ENCODE measurements around the gene ARL17B.
"Not testable (repeated sequence)": the region's sequence is repeated elsewhere in the genome, so short reads cannot be mapped to it uniquely, and the experiment has no call there.

The ARL17B gene

GRCh38 chr17:46361755-46362154 is at the start of gene ARL17B:
TSS of gene ARL17B (minus strand) at chr17:46361766. CDS start at chr17:46358397, 3,369 bp downstream.
- not testable (repeated sequence) for H3K27me3 ChIP-seq (ENCODE audit: insufficient read depth, insufficient read length); H3K36me3 ChIP-seq (ENCODE audit: insufficient read depth, insufficient read length, low read length); H3K4me3 ChIP-seq (ENCODE audit: insufficient read length, low read depth); H3K9ac ChIP-seq (ENCODE audit: insufficient read length, low read depth); H3K9me3 ChIP-seq (ENCODE audit: insufficient read depth, low read length); H3K4me1 ChIP-seq (ENCODE audit: insufficient read depth, insufficient read length); DNase-seq (ENCODE audit: low read depth, low spot score)

GRCh38 chr17:46409864-46410263 is 48.3 kb upstream of the ARL17B start:
- not testable (repeated sequence) for H3K4me3 ChIP-seq (ENCODE audit: insufficient read length, low read depth); H3K4me1 ChIP-seq (ENCODE audit: insufficient read depth, insufficient read length); H3K27me3 ChIP-seq (ENCODE audit: insufficient read depth, insufficient read length); H3K9ac ChIP-seq (ENCODE audit: insufficient read length, low read depth); H3K9me3 ChIP-seq (ENCODE audit: insufficient read depth, low read length); H3K36me3 ChIP-seq (ENCODE audit: insufficient read depth, insufficient read length, low read length); DNase-seq (ENCODE audit: low read depth, low spot score)

GRCh38 chr17:46407155-46407554 is 45.6 kb upstream of the ARL17B start:
- DNase-seq (ENCODE audit: low read depth, low spot score); H3K4me3 ChIP-seq (ENCODE audit: insufficient read length, low read depth); H3K36me3 ChIP-seq (ENCODE audit: insufficient read depth, insufficient read length, low read length); H3K4me1 ChIP-seq (ENCODE audit: insufficient read depth, insufficient read length); H3K9ac ChIP-seq (ENCODE audit: insufficient read length, low read depth); H3K9me3 ChIP-seq (ENCODE audit: insufficient read depth, low read length); H3K27me3 ChIP-seq (ENCODE audit: insufficient read depth, insufficient read length): not testable (repeated sequence)

- not testable (repeated sequence) for H3K9ac ChIP-seq (ENCODE audit: insufficient read length, low read depth); DNase-seq (ENCODE audit: low read depth, low spot score)
These were observed 39.6 kb upstream of the ARL17B start for GRCh38 chr17:46401033-46401787.

GRCh38 chr17:46400543-46400942 is 39.0 kb upstream of the ARL17B start:
- DNase-seq (ENCODE audit: low read depth, low spot score); H3K9ac ChIP-seq (ENCODE audit: insufficient read length, low read depth); H3K4me3 ChIP-seq (ENCODE audit: insufficient read length, low read depth); H3K27me3 ChIP-seq (ENCODE audit: insufficient read depth, insufficient read length); H3K36me3 ChIP-seq (ENCODE audit: insufficient read depth, insufficient read length, low read length); H3K9me3 ChIP-seq (ENCODE audit: insufficient read depth, low read length); H3K4me1 ChIP-seq (ENCODE audit: insufficient read depth, insufficient read length): not testable (repeated sequence)

More at GRCh38 chr17:46401033-46401787, 39.6 kb upstream of the ARL17B start:
- H3K9me3 ChIP-seq (ENCODE audit: insufficient read depth, low read length); H3K4me3 ChIP-seq (ENCODE audit: insufficient read length, low read depth); H3K36me3 ChIP-seq (ENCODE audit: insufficient read depth, insufficient read length, low read length); H3K27me3 ChIP-seq (ENCODE audit: insufficient read depth, insufficient read length); H3K4me1 ChIP-seq (ENCODE audit: insufficient read depth, insufficient read length): not testable (repeated sequence)

- H3K36me3 ChIP-seq (ENCODE audit: insufficient read depth, insufficient read length, low read length); H3K9ac ChIP-seq (ENCODE audit: insufficient read length, low read depth); H3K27me3 ChIP-seq (ENCODE audit: insufficient read depth, insufficient read length); H3K4me1 ChIP-seq (ENCODE audit: insufficient read depth, insufficient read length); H3K9me3 ChIP-seq (ENCODE audit: insufficient read depth, low read length); H3K4me3 ChIP-seq (ENCODE audit: insufficient read length, low read depth); DNase-seq (ENCODE audit: low read depth, low spot score): not testable (repeated sequence)
These were observed 38.4 kb upstream of the ARL17B start for GRCh38 chr17:46399993-46400392.

- not testable (repeated sequence) for H3K9ac ChIP-seq (ENCODE audit: insufficient read length, low read depth); H3K36me3 ChIP-seq (ENCODE audit: insufficient read depth, insufficient read length, low read length); H3K4me3 ChIP-seq (ENCODE audit: insufficient read length, low read depth); DNase-seq (ENCODE audit: low read depth, low spot score); H3K27me3 ChIP-seq (ENCODE audit: insufficient read depth, insufficient read length); H3K9me3 ChIP-seq (ENCODE audit: insufficient read depth, low read length); H3K4me1 ChIP-seq (ENCODE audit: insufficient read depth, insufficient read length)
These were observed 34.7 kb upstream of the ARL17B start for GRCh38 chr17:46396292-46396691.

- not testable (repeated sequence) for H3K9ac ChIP-seq (ENCODE audit: insufficient read length, low read depth); H3K9me3 ChIP-seq (ENCODE audit: insufficient read depth, low read length); H3K4me3 ChIP-seq (ENCODE audit: insufficient read length, low read depth); H3K4me1 ChIP-seq (ENCODE audit: insufficient read depth, insufficient read length); H3K36me3 ChIP-seq (ENCODE audit: insufficient read depth, insufficient read length, low read length); DNase-seq (ENCODE audit: low read depth, low spot score); H3K27me3 ChIP-seq (ENCODE audit: insufficient read depth, insufficient read length)
These were observed 32.1 kb upstream of the ARL17B start for GRCh38 chr17:46393702-46394101.

GRCh38 chr17:46385491-46385890 is 23.9 kb upstream of the ARL17B start:
- not testable (repeated sequence) for DNase-seq (ENCODE audit: low read depth, low spot score); H3K4me3 ChIP-seq (ENCODE audit: insufficient read length, low read depth); H3K9me3 ChIP-seq (ENCODE audit: insufficient read depth, low read length); H3K36me3 ChIP-seq (ENCODE audit: insufficient read depth, insufficient read length, low read length); H3K4me1 ChIP-seq (ENCODE audit: insufficient read depth, insufficient read length); H3K9ac ChIP-seq (ENCODE audit: insufficient read length, low read depth); H3K27me3 ChIP-seq (ENCODE audit: insufficient read depth, insufficient read length)

- not testable (repeated sequence) for H3K9ac ChIP-seq (ENCODE audit: insufficient read length, low read depth); H3K36me3 ChIP-seq (ENCODE audit: insufficient read depth, insufficient read length, low read length); H3K27me3 ChIP-seq (ENCODE audit: insufficient read depth, insufficient read length); H3K9me3 ChIP-seq (ENCODE audit: insufficient read depth, low read length); H3K4me1 ChIP-seq (ENCODE audit: insufficient read depth, insufficient read length); H3K4me3 ChIP-seq (ENCODE audit: insufficient read length, low read depth); DNase-seq (ENCODE audit: low read depth, low spot score)
These were observed 21.6 kb upstream of the ARL17B start for GRCh38 chr17:46383118-46383517.

- DNase-seq (ENCODE audit: low read depth, low spot score); H3K9me3 ChIP-seq (ENCODE audit: insufficient read depth, low read length); H3K4me1 ChIP-seq (ENCODE audit: insufficient read depth, insufficient read length); H3K4me3 ChIP-seq (ENCODE audit: insufficient read length, low read depth); H3K36me3 ChIP-seq (ENCODE audit: insufficient read depth, insufficient read length, low read length); H3K27me3 ChIP-seq (ENCODE audit: insufficient read depth, insufficient read length); H3K9ac ChIP-seq (ENCODE audit: insufficient read length, low read depth): not testable (repeated sequence)
These were observed 11.9 kb upstream of the ARL17B start for GRCh38 chr17:46373418-46373817.

- DNase-seq (ENCODE audit: low read depth, low spot score); H3K9ac ChIP-seq (ENCODE audit: insufficient read length, low read depth): not testable (repeated sequence)
These were observed 11.0 kb upstream of the ARL17B start for GRCh38 chr17:46372236-46373229.

More at GRCh38 chr17:46372236-46373229, 11.0 kb upstream of the ARL17B start:
- H3K27me3 ChIP-seq (ENCODE audit: insufficient read depth, insufficient read length); H3K4me3 ChIP-seq (ENCODE audit: insufficient read length, low read depth); H3K9me3 ChIP-seq (ENCODE audit: insufficient read depth, low read length); H3K36me3 ChIP-seq (ENCODE audit: insufficient read depth, insufficient read length, low read length); H3K4me1 ChIP-seq (ENCODE audit: insufficient read depth, insufficient read length): not testable (repeated sequence)

Measured in NT2/D1 (cell line).